Measurements from ENCODE around the gene IQGAP2. TPM values are rescaled to one million over a fixed set of nuclear protein-coding genes. Genes with fewer than 3 reads are reported as not detected.

IQGAP2 gene
- total and polyA plus RNA-seq, 9 of the 15 experiments (the other 6 are each of a cell fraction or from before 2014, with no cell fraction given) = 8.7 to 23.2 (median 17.4) TPM

- TF ChIP-seq ZNF224 (CRISPR knock-in tag; IDR thresholded peaks at IDR 0.05) = no peak
- no peak for TF ChIP-seq THAP7 (CRISPR knock-in tag; IDR thresholded peaks at IDR 0.05)
- TF ChIP-seq RERE (CRISPR knock-in tag; IDR thresholded peaks at IDR 0.05; ENCODE audit: borderline replicate concordance) = no peak
- TF ChIP-seq ELK1 (CRISPR knock-in tag; IDR thresholded peaks at IDR 0.05) = no peak
- no peak for TF ChIP-seq FOS (IDR thresholded peaks at IDR 0.05; ENCODE audit: extremely low read depth, insufficient read length)
- no peak for TF ChIP-seq PTTG1 (tag; IDR thresholded peaks at IDR 0.05; ENCODE audit: low read depth)
- TF ChIP-seq MECOM (CRISPR knock-in tag; IDR thresholded peaks at IDR 0.05) = no peak
- TF ChIP-seq ETV1 (tag; conservative IDR thresholded peaks at IDR 0.05; ENCODE audit: low read depth) = no peak
- TF ChIP-seq CBFA2T3 (IDR thresholded peaks at IDR 0.05) = peak; percentile 74
- TF ChIP-seq ZNF561 (CRISPR knock-in tag; conservative IDR thresholded peaks at IDR 0.05) = no peak
- no peak for TF ChIP-seq ZNF76 (CRISPR knock-in tag; IDR thresholded peaks at IDR 0.05; ENCODE audit: borderline replicate concordance)
- TF ChIP-seq GABPA (tag; conservative IDR thresholded peaks at IDR 0.05; ENCODE audit: low read depth) = no peak
- TF ChIP-seq ZFPM2 (CRISPR knock-in tag; IDR thresholded peaks at IDR 0.05) = no peak
- TF ChIP-seq BMI1 (IDR thresholded peaks at IDR 0.05; ENCODE audit: low read length) = no peak
- peak; percentile 61; the same call in 1 of the 2 replicates for TF ChIP-seq TEAD4 (IDR thresholded peaks at IDR 0.05; ENCODE audit: low read length)
- TF ChIP-seq TEAD4 (CRISPR knock-in tag; IDR thresholded peaks at IDR 0.05; ENCODE audit: borderline replicate concordance) = no peak
- TF ChIP-seq ZNF311 (CRISPR knock-in tag; IDR thresholded peaks at IDR 0.05) = no peak
- no peak for TF ChIP-seq SMAD2 (IDR thresholded peaks at IDR 0.05; ENCODE audit: low read depth, low read length)
- TF ChIP-seq SP1 (CRISPR knock-in tag; IDR thresholded peaks at IDR 0.05) = no peak
- no peak for TF ChIP-seq RFX5 (IDR thresholded peaks at IDR 0.05; ENCODE audit: low read depth, low read length)
- TF ChIP-seq SRSF7 (optimal IDR thresholded peaks at IDR 0.05; ENCODE audit: low read depth, low read length) = no peak
- no peak for TF ChIP-seq CCNT2 (IDR thresholded peaks at IDR 0.05; ENCODE audit: borderline replicate concordance, extremely low read depth, insufficient read length, low read depth, low read length)
Measured at GRCh38 chr5:76529464-76530344, 126.6 kb downstream of the IQGAP2 start (continued).
